ENCODE results near the gene CSAD. TPM values are rescaled to one million over a fixed set of nuclear protein-coding genes. Genes with fewer than 3 reads are reported as not detected.

CSAD gene, protein sequence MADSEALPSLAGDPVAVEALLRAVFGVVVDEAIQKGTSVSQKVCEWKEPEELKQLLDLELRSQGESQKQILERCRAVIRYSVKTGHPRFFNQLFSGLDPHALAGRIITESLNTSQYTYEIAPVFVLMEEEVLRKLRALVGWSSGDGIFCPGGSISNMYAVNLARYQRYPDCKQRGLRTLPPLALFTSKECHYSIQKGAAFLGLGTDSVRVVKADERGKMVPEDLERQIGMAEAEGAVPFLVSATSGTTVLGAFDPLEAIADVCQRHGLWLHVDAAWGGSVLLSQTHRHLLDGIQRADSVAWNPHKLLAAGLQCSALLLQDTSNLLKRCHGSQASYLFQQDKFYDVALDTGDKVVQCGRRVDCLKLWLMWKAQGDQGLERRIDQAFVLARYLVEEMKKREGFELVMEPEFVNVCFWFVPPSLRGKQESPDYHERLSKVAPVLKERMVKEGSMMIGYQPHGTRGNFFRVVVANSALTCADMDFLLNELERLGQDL
- total RNA-seq (ENCODE audit: unreplicated experiment): 23.8 TPM
- long read RNA-seq, partial matches to known transcripts: 0 of 1 reads
- long read RNA-seq, other reads (novel, unspliced or antisense): 1 of 1 reads

DNA sequence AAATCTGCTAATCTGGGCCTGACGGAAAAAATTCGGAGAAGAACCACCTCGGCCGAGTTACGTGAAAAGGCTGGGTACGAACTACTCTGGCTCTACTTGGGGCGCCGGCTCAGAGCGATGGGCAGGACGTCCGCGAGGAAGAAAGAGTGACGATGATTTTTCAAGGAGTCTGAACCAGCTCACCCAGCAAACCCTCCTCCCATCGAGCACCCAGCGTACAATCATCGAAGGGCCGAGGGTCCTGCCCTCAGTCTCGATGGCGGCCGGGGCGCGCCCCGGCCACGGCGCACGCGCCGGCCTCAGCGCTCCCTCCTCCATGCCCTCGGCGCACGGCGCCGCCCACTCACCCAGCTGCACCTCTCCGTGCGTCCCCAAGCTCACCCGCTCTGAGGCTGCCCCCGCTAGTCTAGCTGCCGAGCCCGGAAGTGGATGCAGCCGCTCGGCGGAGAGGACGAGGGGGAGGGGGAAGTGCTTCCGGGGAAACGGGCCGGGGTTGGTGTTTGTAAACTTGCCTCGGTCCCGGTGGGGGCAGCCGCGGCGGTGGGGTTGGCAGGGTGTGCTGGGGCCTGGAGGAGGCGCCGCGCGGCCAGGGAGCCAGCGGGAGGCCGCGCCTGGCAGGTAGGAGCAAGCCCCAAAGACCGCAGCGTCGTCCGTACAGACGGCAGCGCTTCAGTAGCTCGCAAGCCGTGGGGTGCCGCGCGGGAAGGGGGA lies at the start of gene CSAD, which contains the start of gene ZNF740:
CSAD (minus strand) TSS at position 706 of the 711 bp plus-strand sequence. CDS start 7,455 bp downstream, outside the sequence.
ZNF740 (plus strand) TSS at position 503 of the 711 bp plus-strand sequence. CDS start 1,262 bp downstream, outside the sequence.
- TF ChIP-seq CTCF (IDR thresholded peaks at IDR 0.05; ENCODE audit: unreplicated experiment): no peak
- peaks cover 41% of the 10 kb centered on the region for H3K4me1 Mint-ChIP-seq (ENCODE audit: unreplicated experiment)
- peaks cover 13% of the 10 kb centered on the region for H3K27me3 Mint-ChIP-seq (ENCODE audit: unreplicated experiment)
- peak; percentile 90 for DNase-seq (ENCODE audit: low spot score)
- H3K4me3 Mint-ChIP-seq (ENCODE audit: unreplicated experiment): peak within 1 kb of the TSS; percentile 97
- H3K36me3 Mint-ChIP-seq (ENCODE audit: low read depth, unreplicated experiment): peaks cover 35% of the 10 kb centered on the region
- H3K9me3 Mint-ChIP-seq (ENCODE audit: unreplicated experiment): no peaks in the 10 kb centered on the region
- H3K27ac Mint-ChIP-seq (ENCODE audit: unreplicated experiment): peak within 1 kb of the TSS; percentile 93

DNA sequence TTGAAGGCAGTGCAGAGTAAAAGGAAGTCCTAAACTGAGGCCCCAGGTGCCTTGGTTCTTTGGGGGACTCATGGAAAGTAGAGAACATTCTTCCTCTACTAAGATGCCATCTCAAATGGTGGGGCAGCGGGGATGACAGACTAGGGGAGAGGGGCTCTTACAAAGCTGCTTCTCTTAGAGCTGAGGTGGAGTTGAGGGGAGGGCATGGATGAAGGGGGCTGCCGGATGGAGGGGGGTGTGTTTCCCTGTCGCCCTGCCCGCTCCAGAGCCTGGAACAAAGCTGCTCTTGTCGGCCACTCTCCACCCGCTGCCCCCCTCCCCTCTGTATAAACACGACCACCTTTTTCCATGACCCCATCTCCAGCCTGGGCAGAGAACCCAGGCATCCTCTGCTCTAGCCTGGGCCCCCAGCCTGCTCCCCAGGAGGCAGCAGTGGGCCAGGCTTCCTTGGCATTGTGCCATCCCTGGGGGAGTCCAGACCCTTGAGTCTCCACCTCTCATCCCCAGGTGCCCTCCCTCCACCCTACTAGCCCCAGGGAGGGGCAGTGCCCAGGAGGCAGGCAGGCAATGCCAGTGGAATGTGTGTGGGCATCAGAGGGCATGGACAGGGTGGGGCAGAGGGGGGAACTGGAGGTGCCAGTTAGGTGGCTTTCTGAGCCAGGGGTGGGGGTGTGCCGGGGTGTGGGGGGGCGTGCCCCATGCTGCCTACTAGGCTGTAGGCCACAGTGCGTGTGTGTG lies 49.6 kb upstream of the CSAD start:
- H3K36me3 Mint-ChIP-seq (ENCODE audit: low read depth, unreplicated experiment): peaks cover 3% of the 10 kb centered on the region
- peaks cover 20% of the 10 kb centered on the region for H3K4me1 Mint-ChIP-seq (ENCODE audit: unreplicated experiment)
- H3K4me3 Mint-ChIP-seq (ENCODE audit: unreplicated experiment): no peak overlapping the region
- H3K9me3 Mint-ChIP-seq (ENCODE audit: unreplicated experiment): no peaks in the 10 kb centered on the region
- no peak for DNase-seq (ENCODE audit: low spot score)
- TF ChIP-seq CTCF (IDR thresholded peaks at IDR 0.05; ENCODE audit: unreplicated experiment): no peak
- H3K27ac Mint-ChIP-seq (ENCODE audit: unreplicated experiment): peak overlapping the region; percentile 36
- peaks cover 17% of the 10 kb centered on the region for H3K27me3 Mint-ChIP-seq (ENCODE audit: unreplicated experiment)

DNA sequence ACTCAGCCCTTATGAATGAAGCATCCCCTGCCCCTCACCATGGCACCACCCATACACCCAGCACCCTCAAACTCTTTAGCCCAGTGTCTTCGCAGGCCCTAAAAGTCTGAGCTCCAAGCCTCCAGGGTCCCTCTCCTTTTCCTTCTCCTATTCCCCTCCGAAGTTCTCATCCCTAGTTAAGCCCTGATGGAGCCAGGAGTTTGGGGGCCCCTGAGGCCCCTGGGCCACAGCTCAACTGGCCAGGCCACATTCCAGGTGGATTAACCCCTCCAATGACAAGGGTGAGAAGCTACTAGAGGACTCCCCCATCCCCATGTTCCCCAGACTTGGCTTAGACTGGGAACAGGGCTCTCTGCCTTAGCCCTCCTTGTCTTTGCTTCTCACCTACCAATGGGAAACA lies 48.7 kb upstream of the CSAD start:
- no peak overlapping the region for H3K27ac Mint-ChIP-seq (ENCODE audit: unreplicated experiment)
- H3K9me3 Mint-ChIP-seq (ENCODE audit: unreplicated experiment): no peaks in the 10 kb centered on the region
- H3K4me1 Mint-ChIP-seq (ENCODE audit: unreplicated experiment): peaks cover 24% of the 10 kb centered on the region
- TF ChIP-seq CTCF (IDR thresholded peaks at IDR 0.05; ENCODE audit: unreplicated experiment): no peak
- DNase-seq (ENCODE audit: low spot score): no peak
- H3K27me3 Mint-ChIP-seq (ENCODE audit: unreplicated experiment): peaks cover 19% of the 10 kb centered on the region
- H3K4me3 Mint-ChIP-seq (ENCODE audit: unreplicated experiment): no peak overlapping the region
- H3K36me3 Mint-ChIP-seq (ENCODE audit: low read depth, unreplicated experiment): peaks cover 3% of the 10 kb centered on the region

DNA sequence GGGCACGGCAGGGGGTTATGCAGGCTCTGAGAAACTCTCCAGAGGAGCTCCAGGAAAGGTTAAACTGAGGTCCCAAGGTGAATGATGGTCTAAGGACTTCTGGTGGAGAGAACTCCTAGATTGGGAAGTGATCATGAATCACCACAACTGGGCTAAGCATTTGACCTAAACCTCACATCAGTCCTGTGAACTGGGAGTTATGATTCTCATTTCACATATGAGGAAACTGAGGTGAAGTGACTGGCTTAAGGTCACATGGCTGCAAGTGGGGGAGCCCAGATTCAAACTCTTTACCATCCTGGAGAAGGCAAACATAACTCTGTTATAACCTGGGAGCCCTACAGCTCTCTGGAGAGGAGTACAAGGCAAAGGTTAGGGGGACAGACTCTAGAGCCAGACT lies 47.1 kb upstream of the CSAD start:
- Mint-ChIP-seq H3K27me3 (ENCODE audit: unreplicated experiment) (peaks cover 15% of the 10 kb centered on the region), H3K4me1 (ENCODE audit: unreplicated experiment) (peaks cover 34% of the 10 kb centered on the region), H3K27ac (ENCODE audit: unreplicated experiment) (no peak overlapping the region), H3K4me3 (ENCODE audit: unreplicated experiment) (no peak overlapping the region), H3K36me3 (ENCODE audit: low read depth, unreplicated experiment) (no peaks in the 10 kb centered on the region), H3K9me3 (ENCODE audit: unreplicated experiment) (no peaks in the 10 kb centered on the region)
- no peak for TF ChIP-seq CTCF (IDR thresholded peaks at IDR 0.05; ENCODE audit: unreplicated experiment)
- no peak for DNase-seq (ENCODE audit: low spot score)
